Daoy (cell line): Measurements from ENCODE around the gene PATL2. TPM values are rescaled to one million over a fixed set of nuclear protein-coding genes. Genes with fewer than 3 reads are reported as not detected.
"Not testable (repeated sequence)": the region's sequence is repeated elsewhere in the genome, so short reads cannot be mapped to it uniquely, and the experiment has no call there.

Experiments
- DNase-seq: peaks from one replicate; pipeline ENCODE4 v3.0.0-alpha.2; 2015; ENCODE audit warnings: low read depth
- total RNA-seq: library from RNA; depleted of rRNA; stranded (reverse); fragments of >200 nt; shearing (Covaris generic); gene quantifications from 2 replicates; pipeline ENCODE4 v1.2.3, GENCODE V29; 2014; rRNA removed

The PATL2 gene
- total RNA-seq, 1 experiment from 2014 or later = 0.11 TPM

DNA sequence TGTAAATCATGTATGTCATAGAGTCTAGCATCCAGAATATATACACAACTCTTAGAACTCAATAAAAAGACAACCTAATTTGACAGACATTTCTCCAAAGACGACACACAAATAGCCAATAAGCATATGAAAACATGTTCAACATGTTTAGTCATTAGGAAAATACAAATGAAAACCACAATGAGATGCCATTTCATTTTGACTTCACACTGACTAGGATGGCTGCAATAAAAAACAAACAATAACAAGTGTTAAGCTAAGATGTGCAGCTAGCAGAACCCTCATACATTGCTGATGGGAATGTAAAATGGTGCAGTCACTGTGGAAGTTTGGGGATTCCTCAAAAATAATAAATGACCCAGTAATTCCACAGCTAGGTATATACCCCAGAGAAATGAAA lies 64.1 kb downstream of the PATL2 start:
- no peak for DNase-seq

DNA sequence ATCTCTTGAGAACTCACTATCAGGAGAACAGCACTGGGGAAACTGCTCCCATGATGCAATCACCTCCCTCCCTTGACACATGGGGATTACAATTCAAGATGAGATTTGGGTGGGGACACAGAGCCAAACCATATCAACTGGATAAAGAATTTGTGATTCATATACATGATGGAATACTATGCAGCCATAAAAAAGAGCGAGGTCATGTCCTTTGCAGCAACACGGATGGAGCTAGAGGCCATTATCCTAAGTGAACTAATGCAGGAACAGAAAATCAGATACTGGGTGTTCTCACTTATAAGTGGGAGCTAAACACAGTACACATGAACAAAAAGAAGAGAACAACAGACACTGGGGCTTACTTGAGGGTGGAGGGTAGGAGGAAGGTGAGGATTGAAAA lies 64.7 kb downstream of the PATL2 start:
- DNase-seq = no peak

DNA sequence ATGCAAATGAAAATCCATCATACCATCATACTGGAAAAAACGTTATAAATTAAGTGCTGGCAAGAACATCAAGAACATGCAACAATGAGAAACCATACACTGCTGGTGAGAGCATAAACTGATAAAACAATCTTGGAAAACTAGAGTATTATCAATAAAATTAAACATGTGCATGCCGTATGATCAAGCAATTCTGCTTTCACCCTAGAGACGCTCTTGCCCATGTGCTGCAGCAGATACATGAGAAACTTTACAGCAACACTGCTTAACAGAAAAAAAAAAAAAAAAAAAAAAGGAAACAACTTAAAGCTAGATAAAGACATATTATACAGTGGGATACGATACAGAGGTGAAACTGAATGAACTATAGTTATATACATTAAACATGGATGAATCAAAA lies 69.5 kb downstream of the PATL2 start:
- no peak for DNase-seq

DNA sequence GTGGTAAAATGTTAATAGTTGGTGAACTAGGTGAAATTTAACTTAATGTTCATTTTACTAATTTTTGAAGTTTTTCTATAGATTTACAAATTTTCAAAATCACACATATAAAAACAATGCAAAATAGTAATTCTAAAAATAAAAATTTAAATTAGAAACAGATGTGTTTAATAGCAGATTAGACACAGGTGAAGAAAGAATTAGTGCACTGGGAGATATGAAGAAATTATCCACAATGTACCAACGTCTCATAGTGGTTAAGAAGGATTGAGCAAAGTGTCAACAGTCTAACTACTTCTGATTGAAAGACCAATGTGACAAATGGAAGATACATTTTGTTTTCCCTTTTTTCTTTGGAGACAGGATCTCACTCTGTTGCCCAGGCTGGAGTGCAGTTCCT lies 74.1 kb downstream of the PATL2 start:
- no peak for DNase-seq

DNA sequence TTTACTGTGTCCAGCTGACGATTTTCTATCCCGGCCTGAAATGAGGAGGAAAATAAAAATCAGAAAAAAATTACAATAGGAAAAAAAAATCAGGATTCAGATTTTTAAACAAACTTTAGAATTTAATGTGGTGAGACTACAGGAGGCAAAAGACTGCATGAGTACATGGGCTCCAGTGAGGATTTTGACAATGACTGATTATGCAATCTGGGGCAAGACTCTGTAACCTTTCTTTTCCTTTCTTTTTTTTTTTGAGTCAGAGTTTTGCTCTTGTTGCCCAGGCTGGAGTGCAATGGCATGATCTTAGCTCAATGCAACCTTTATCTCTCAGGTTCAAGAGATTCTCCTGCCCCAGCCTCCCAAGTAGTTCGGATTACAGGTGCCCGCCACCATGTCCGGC lies 77.5 kb downstream of the PATL2 start:
- no peak for DNase-seq

DNA sequence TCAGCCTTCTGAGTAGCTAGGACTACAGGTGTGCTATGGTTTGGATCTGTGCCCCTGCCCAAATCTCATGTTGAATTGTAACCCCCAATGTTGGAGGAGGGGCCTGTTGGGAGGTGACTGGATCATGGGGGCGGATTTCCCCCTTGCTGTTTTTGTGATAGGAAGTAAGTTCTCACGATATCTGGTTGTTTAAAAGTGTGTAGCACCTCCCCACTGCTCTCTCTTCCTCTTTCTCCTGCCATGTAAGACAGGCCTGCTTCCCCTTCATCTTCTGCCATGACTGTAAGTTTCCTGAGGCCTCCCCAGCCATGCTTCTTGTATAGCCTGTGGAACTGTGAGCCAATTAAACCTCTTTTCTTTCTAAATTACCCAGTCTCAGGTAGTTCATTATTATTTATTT lies 85.8 kb downstream of the PATL2 start:
- not testable (repeated sequence) for DNase-seq

DNA sequence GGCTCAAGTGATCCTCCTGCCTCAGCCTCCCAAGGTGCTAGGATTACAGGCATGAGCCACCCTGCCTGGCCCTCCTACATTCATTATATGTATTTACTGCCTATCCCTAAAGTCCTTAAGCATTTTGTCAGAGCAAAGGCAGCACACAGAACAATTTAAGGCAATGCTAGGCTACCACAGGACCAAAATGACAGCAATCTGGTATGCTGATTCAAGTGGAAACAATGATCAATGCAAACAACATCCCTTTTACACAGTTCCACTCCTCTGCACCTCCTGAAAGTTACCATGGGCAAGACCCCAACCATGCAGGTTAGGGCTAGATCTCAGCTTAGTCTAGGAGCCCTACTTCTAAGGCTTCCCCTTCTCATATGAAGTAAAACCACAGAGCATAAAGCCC lies 87.9 kb downstream of the PATL2 start:
- DNase-seq = no peak

DNA sequence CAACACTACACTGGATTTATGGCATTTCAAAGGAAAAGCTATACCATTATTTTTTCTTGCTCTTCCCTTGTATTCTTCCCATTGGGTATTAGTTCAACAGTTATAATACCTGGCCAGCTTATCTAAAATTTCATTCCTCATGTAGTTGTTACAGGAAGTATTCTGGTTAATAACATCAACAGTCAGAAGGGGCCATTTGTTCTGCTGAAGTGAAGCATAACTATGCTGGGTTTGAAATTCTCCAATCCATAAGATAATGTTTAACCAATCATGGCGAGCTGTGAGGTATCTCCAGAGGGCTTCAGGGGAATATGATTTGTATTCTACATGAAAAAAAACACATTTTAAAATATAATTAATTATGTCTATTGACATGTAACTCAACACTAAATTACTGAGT lies 91.0 kb downstream of the PATL2 start:
- DNase-seq = no peak

DNA sequence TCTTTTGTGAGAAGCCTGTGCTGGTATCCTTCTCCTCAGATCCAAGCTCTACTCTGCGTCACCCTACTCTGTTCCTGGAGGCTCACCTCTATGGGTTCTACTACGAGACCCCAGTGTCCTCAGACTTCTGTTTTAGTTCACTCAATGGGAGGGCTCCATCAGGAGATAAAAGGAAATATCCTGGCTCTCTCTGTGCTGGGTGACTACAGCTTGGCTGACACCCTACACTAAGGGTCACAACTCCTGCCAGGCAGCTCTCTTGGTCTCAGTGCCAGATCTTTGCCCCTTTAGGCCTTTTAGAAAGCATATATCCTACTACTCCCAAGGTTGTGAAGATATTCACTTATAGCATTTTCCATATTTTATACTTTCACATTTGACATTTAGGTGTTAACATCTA lies 94.1 kb downstream of the PATL2 start:
- DNase-seq = no peak

Other genes starting within 250 kb of the PATL2 start
- 55.7 and 92.1 TPM in 2 replicates for gene EIF3J, start 174.2 kb downstream of the PATL2 start, total RNA-seq
- gene SPG11, start 47.7 kb downstream of the PATL2 start, total RNA-seq = 32.6 and 37.2 TPM in 2 replicates
- gene B2M, start 194 bp upstream of the PATL2 start, total RNA-seq = 1,867 and 2,010 TPM in 2 replicates
- gene TRIM69, start 25.2 kb upstream of the PATL2 start, total RNA-seq = 7.8 and 8.9 TPM in 2 replicates
- gene TERB2, start 245.4 kb upstream of the PATL2 start, total RNA-seq = not detected in 2 replicates